ENCODE results near the gene HES6.
"Not testable (repeated sequence)": the region's sequence is repeated elsewhere in the genome, so short reads cannot be mapped to it uniquely, and the experiment has no call there.

HES6 gene

DNA sequence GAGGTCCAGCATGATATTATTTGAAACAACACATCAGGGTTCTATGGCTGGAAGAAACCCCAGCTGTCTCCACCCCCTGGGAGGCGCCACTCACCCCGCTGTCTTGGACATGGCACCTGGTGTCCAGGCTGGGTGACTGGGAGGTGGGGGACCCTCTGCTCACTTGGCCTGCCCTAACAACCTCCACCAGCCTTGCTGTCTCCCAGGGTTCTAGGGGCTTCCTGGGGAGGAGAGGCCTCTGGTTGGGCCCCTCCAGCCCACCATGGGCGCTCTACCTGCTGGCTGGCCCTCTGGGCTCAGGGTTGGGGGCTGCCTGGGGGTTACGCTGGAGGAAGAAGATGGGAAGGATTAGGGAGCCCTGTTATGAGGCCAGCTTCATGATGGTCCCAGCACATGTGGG lies 32.3 kb upstream of the HES6 start:
- no peak for DNase-seq

- not testable (repeated sequence) for DNase-seq
These were observed 31.8 kb upstream of the HES6 start for GRCh38 chr2:238271686-238272085.

DNA sequence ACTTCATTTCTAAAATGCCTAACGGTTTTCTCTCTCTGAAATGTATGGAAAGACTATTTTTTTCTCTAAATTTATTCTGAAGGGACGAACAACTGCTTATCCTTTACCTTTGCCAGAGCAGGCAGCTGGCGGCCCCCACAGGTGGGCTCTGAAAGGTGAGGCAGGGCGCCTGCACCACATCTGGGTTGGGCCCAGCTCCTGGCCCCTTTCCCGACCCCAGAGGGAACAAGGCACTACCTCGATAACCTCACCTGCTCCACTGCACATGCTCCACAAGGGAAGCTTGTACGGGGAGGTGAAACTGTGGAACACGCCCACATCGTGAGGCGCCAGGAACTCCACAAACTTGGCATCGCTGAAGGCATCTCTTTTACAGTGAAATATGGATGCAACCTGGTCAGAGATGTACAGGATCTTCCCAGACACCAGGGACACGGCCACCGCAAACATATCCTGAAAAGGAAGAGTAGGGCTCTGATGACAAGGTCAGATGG lies 31.3 kb upstream of the HES6 start:
- no peak for DNase-seq

DNA sequence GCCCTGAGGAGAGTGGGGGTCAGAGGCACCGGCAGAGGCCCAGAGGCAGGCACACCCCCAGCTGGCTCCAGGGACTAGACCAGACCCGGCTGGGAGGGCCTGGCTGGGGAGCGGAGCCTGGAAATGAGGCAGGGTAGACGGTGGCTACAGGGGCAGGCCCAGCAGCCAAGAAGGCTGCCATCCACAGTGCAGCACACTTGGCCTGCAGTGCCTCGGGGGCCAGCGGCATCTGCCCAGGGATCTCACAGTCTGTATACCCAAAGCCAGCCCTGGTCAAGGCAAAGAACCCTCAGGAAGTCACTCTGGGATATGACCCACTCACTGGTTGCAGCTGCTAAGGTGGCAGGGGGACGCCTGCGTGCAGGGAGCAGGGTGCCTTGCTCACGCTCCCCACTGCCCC lies 30.8 kb upstream of the HES6 start:
- DNase-seq, result no peak

DNA sequence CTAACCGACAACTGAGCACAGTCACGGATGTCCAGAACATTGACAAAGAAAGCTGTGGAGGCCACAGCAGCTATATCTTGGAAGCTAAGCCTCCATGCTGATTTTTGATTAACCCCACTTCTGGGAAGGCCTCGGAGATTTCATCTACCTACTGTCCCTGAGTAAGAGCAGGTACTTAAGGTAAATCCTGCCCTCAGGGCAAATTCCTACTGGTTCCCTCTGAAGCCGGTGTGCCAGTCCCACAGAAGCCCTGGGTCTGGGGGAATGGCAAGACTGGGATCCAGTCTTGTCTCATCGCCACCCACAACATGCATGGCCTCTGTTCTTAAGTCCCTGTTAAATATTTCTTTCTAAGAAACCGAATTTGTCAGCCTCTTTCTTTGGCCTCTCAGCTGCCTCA lies 29.9 kb upstream of the HES6 start:
- DNase-seq, result no peak

DNA sequence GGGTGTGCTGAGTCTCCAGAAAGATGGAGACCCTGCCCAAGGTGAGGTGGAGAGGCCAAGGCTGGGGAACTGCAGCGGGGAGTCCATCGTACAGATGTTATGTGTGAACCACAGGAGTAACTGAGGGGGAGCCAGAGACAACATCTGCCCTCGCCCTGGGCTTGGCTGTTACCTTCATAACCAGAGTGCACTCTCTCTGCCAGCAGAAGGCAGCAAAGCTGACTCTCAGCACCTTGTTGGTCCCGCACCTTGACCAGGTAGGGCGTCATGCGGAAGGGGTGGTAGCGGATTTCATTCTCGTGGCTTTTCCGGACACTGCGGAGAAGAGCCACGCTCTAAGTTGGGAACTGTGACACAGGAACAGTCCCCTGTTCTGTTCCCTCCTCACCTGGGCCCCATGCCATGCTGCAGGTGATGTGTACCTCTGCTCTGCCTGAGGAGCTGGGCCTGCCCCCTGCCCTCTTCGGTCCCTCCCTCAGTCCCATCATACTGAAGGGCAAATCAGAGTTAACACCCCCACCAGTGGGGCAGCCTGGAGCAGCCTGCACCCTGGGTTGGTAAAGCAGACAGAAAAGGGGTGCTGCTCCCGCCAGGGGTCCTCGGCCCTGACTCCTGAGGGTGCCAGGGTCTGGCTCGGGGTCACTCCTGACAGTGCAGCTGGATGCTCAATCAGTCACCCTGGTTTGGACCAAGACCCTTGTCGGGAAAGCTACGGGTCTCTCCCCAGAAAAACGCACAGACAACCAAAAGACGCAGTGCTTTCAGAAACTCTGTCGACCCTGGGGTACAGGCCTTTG lies 28.2 kb upstream of the HES6 start:
- no peak for DNase-seq

GRCh38 chr2:238267341-238267710 lies 27.5 kb upstream of the HES6 start:
- DNase-seq, result no peak

DNA sequence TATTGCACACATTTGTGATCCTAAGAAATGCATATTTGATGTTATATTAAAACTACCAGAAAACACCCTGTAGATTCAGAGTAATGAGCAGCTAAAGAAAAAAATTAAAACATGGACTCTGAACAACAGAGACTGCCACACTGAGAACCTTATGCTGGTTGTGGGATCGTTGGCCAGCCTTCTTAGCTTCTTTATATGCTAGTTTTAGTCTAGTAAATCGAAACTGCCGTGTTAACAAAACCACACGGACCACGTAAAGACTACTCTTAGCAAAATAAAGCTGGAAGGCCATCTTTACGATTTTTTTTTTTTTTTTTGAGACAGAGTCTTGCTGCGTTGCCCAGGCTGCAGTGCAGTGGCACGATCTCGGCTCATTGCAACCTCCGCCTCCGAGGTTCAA lies 25.8 kb upstream of the HES6 start:
- no peak for DNase-seq

GRCh38 chr2:238264072-238264460 lies 24.2 kb upstream of the HES6 start:
- no peak for DNase-seq

GRCh38 chr2:238263204-238264071 lies 23.6 kb upstream of the HES6 start:
- peak; percentile 94 for DNase-seq

DNA sequence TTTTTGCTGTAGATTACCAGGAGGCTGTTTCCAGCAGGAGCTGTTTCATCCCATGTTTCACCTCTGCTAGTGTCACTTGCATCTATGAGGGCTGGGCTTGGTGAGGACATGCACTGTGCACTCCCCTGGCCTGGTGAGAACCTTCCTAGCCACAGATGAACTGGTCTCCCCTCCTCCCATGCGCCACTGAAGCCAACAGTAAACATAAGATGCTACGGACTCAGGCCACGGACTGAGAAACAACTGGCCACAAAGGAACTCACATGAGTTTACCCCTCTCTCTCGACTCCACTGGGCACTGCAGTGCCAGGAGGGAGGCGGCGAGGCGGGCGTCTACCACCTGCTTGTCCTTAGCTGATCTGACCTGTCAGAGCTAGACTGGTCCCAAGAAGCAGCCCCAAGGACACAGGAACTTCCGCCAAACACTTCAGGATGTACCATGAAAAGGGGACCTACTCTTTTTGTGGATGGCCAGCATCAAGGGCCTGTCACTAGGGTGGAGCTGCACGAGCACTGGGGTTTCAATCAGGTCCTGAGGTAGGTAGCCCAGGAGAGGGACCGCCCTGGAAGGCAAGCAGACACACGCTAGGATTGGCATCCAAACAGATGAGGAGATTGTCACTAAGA lies 22.8 kb upstream of the HES6 start:
- DNase-seq, result no peak

GRCh38 chr2:238261718-238262375 lies 22.0 kb upstream of the HES6 start:
- no peak for DNase-seq

- peak; percentile 64 for DNase-seq
These were observed 21.0 kb upstream of the HES6 start for GRCh38 chr2:238260883-238261282.

DNA sequence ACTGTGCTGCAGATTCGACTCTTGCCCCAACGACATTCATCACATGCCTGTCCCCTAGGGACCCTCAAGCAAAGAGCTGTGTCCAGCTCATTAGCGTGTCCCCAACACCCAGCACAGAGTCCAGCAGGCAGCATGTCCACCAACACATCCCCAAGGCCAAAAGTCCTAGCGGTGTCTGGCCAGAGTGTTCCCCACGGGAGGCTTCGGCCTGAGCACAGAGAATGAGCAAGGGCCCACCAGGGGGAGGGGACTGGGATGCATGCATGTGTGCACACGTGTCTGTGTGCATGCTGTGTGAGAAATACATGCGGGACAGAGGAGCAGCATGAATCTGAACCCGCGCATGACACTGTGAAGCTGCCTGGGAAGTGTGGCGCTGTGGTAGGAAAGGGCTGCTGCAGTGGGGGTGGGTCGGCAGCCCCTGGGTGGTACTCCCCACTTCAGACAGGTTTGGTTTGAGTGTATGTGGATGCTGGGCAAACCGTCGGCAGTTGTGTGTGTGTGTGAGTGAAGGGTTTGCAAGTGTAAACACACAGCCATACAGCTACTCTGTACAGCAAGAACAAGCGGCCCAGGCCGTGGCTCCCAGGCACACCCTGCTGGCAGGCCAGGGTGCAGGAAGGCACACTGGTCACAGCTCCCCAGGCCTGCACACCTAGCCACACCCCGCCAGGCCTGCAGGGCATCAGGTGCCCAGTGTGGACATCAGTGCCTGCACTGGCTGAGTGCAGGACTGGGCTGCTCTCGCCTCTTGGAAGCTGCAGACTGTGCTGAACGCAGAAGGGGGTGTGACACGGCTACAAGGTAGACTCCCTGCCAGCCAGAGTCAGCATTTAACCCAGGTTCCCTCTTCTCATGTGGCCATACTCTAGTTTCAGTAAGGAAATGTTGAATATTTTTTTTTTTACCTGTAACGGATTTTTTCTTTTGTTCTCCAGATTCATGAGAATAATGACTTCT lies 19.5 kb upstream of the HES6 start:
- no peak for DNase-seq

GRCh38 chr2:238257786-238258700 lies 18.2 kb upstream of the HES6 start:
- no peak for DNase-seq

DNA sequence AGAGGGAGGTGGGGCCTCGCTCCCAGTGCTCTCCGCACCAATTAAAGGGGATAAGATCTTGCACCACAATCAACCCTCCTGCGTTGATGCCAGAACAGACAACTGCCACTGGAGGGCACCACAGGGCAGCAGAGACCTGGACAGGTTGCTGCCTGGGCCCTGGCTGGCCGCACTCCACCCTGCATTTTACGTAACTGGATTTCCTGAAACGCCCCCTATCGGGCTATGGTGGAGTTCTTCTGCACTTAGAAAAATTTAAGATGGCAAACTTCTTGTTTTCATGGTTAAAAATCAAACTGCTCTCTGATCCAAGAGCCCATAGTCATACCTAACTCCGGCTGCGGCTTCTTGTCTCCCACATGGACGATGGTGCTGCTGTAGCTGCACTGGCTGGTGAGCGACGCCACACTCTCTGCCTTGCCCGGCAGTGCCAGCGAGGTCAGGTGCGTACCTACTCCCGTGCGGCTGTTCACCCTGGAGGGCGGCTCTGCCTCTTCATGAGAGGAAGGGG lies 16.8 kb upstream of the HES6 start:
- DNase-seq, result peak; percentile 97

GRCh38 chr2:238256111-238256510 lies 16.3 kb upstream of the HES6 start:
- DNase-seq, result no peak

DNA sequence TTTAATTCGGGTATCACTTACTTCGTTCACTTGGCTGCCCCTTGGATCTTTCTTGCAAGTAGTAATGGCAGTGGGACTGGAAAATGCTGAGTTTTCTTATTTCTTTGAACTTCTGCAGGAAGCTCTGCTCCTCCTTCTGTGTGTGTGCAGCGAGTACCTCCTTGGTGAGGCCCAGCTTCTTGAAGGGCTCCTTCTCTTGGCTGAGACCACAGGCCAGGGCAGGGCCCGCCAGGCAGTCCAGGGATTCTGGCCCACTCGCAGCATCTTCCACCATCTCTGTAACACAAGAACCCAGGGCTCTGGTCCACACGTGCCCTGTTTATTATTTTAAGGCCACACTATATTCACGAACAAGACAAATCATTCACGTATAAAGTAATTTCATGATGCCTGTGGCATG lies 15.8 kb upstream of the HES6 start:
- no peak for DNase-seq

DNA sequence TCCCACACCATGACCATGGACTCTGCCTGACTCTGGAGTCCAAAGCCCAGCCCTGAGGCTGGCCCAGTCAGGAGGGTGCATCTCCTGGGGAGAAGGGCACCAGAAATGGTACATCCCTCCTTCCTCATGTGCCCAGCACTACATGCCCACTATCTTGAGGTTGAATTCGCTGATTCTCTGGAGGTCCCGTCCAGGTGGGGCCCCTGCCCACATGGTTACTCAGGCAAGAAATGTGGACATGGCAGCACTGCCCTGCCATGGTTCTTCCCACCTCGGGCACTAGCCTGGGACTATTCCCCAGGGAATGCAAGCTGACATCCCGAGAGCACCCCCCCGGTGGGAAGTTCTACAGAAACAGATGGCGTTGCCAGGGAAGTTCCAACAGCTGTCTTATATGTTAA lies 15.3 kb upstream of the HES6 start:
- DNase-seq, result no peak

GRCh38 chr2:238254095-238254723 lies 14.4 kb upstream of the HES6 start:
- no peak for DNase-seq
